ENCODE results near the gene HM13.
"Not testable (repeated sequence)": the region's sequence is repeated elsewhere in the genome, so short reads cannot be mapped to it uniquely, and the experiment has no call there.

GRCh38 chr20:31470946-31471345 lies 43.3 kb upstream of the HM13 start:
- not testable (repeated sequence) for TF ChIP-seq CTCF (conservative IDR thresholded peaks at IDR 0.05; ENCODE audit: low read depth in 2 of 2); EZH2 (IDR thresholded peaks at IDR 0.05; ENCODE audit: low read depth, unreplicated experiment); REST (IDR thresholded peaks at IDR 0.05; ENCODE audit: unreplicated experiment); POLR2AphosphoS5 (IDR thresholded peaks at IDR 0.05; ENCODE audit: low read depth); CREB1 (CRISPR knock-in tag; IDR thresholded peaks at IDR 0.05; ENCODE audit: low read depth); ZNF114 (CRISPR knock-in tag; IDR thresholded peaks at IDR 0.05); EZH2phosphoT487 (IDR thresholded peaks at IDR 0.05; ENCODE audit: unreplicated experiment); ETS1 (IDR thresholded peaks at IDR 0.05); ZNF331 (CRISPR knock-in tag; IDR thresholded peaks at IDR 0.05; ENCODE audit: low read depth); JUNB (IDR thresholded peaks at IDR 0.05; ENCODE audit: unreplicated experiment)

Data from GM23338 (cell line).